H1 (cell line): Measurements from ENCODE around the gene MZT1. TPM values are rescaled to one million over a fixed set of nuclear protein-coding genes. Genes with fewer than 3 reads are reported as not detected.

Experiments
- CTCF ChIA-PET: fragments of 300-600 bp; sonication (Branson Sonifier 250); formaldehyde crosslinking; loops from one replicate; lab custom pipeline; 2021; ENCODE audit not compliant: partially characterized antibody; lab: Charles Lee
- POLR2A ChIA-PET: fragments of 300-600 bp; sonication (Branson Sonifier 250); formaldehyde crosslinking; loops from one replicate; lab custom pipeline; 2021; ENCODE audit warnings: inconsistent platforms; ENCODE audit not compliant: partially characterized antibody; lab: Charles Lee
- DNase-seq, 2 experiments: peaks; one replicate each; pipeline versions ENCODE4 v3.0.0 to v3.0.0-alpha.2; 2010 to 2022; ENCODE audit warnings: low spot score in 2 of 2, low read depth in 1 of 2, mixed read lengths in 1 of 2
- FAIRE-seq: peaks from 2 replicates; lab custom pipeline; 2011; peaks lifted over from hg19 to GRCh38; lab: Jason Lieb, UNC
- H2AFZ ChIP-seq: 2 replicates; pipeline ENCODE4 v1.8.1; 2012; ENCODE audit warnings: low read length, inconsistent platforms
- H2AK5ac ChIP-seq: 2 replicates; pipeline ENCODE4 v1.6.1; 2013; ENCODE audit warnings: low read depth, low read length
- H2BK120ac ChIP-seq: replicated peaks from 2 replicates; pipeline ENCODE3; 2013; ENCODE audit warnings: low read depth, low read length, inconsistent platforms
- H2BK12ac ChIP-seq: 2 replicates; pipeline ENCODE4 v1.6.1; 2013; ENCODE audit warnings: low read depth, low read length
- H2BK15ac ChIP-seq: 2 replicates; pipeline ENCODE4 v1.6.1; 2013; ENCODE audit warnings: low read length
- H2BK20ac ChIP-seq: 2 replicates; pipeline ENCODE4 v1.6.1; 2013; ENCODE audit warnings: low read length
- H2BK5ac ChIP-seq: 2 replicates; pipeline ENCODE4 v1.6.1; 2013; ENCODE audit warnings: low read depth, low read length
- H3K14ac ChIP-seq: 2 replicates; pipeline ENCODE4 v1.6.1; 2013; ENCODE audit warnings: inconsistent platforms; ENCODE audit not compliant: insufficient read length
- H3K18ac ChIP-seq: 2 replicates; pipeline ENCODE4 v1.6.1; 2013; ENCODE audit warnings: low read length; ENCODE audit errors: extremely low read depth
- H3K23ac ChIP-seq: 2 replicates; pipeline ENCODE4 v1.6.1; 2013; ENCODE audit warnings: inconsistent platforms; ENCODE audit not compliant: insufficient read length
- H3K23me2 ChIP-seq: 2 replicates; pipeline ENCODE4 v1.6.1; 2013; ENCODE audit warnings: low read depth, low read length
- H3K27ac ChIP-seq: 2 replicates; pipeline ENCODE4 v1.6.1; 2011; ENCODE audit warnings: low read depth, low read length, inconsistent platforms
- H3K27me3 ChIP-seq, 4 experiments: replicated peaks in 1 of 4; 1 replicate in 1 of 4; 2 replicates in 3 of 4; pipeline versions ENCODE4 v1.6.1 to v1.8.1; 2011 to 2013; ENCODE audit warnings: low read length in 3 of 4, mild to moderate bottlenecking in 3 of 4, inconsistent platforms in 2 of 4, mixed read lengths in 2 of 4, moderate library complexity in 1 of 4; ENCODE audit not compliant: control insufficient read depth in 3 of 4, insufficient read depth in 3 of 4; ENCODE audit errors: extremely low read depth in 1 of 4
- H3K36me3 ChIP-seq, 4 experiments: 2 replicates each; pipeline versions ENCODE4 v1.6.1 to v1.8.1; 2011 to 2013; ENCODE audit warnings: mild to moderate bottlenecking in 4 of 4, low read length in 3 of 4, moderate library complexity in 2 of 4, control low read depth in 1 of 4, inconsistent platforms in 1 of 4; ENCODE audit not compliant: insufficient read depth in 4 of 4, control insufficient read depth in 2 of 4
- H3K4ac ChIP-seq: replicated peaks from 2 replicates; pipeline ENCODE3; 2013; ENCODE audit warnings: low read length, low read depth, mixed read lengths, inconsistent platforms; ENCODE audit not compliant: insufficient read length
- H3K4me1 ChIP-seq, 4 experiments: replicated peaks in 1 of 4; 1 replicate in 1 of 4; 2 replicates in 3 of 4; pipeline versions ENCODE4 v1.6.1 to v1.8.1; 2011 to 2013; ENCODE audit warnings: low read length in 3 of 4, inconsistent platforms in 2 of 4, mixed read lengths in 1 of 4; ENCODE audit not compliant: insufficient read depth in 4 of 4, control insufficient read depth in 3 of 4
- H3K4me2 ChIP-seq, 2 experiments: 2 replicates each; pipeline versions ENCODE4 v1.6.1 to v1.8.1; 2011 to 2013; ENCODE audit warnings: low read depth in 2 of 2, low read length in 2 of 2, control low read depth in 1 of 2, inconsistent platforms in 1 of 2, mild to moderate bottlenecking in 1 of 2; ENCODE audit not compliant: insufficient read depth in 1 of 2
- H3K4me3 ChIP-seq, 4 experiments: fragments of 200-600, 300-600 bp in 1 of 4; sonication (generic), shearing (Covaris generic), sonication (Bioruptor Twin) in 1 of 4; 2 replicates each; pipeline versions ENCODE4 v1.5.1 to v1.8.1; 2011 to 2016; ENCODE audit warnings: low read length in 4 of 4, low read depth in 3 of 4, control low read depth in 2 of 4, inconsistent platforms in 2 of 4, mild to moderate bottlenecking in 2 of 4, mixed read lengths in 1 of 4, moderate library complexity in 1 of 4; ENCODE audit not compliant: insufficient read depth in 2 of 4; ENCODE audit errors: extremely low read depth in 1 of 4
- H3K56ac ChIP-seq: replicated peaks from 2 replicates; pipeline ENCODE3; 2013; ENCODE audit warnings: low read depth, mild to moderate bottlenecking, mixed read lengths, low read length, inconsistent platforms; ENCODE audit not compliant: insufficient read length
- H3K79me1 ChIP-seq: 2 replicates; pipeline ENCODE4 v1.6.1; 2013; ENCODE audit warnings: low read depth, low read length, control low read depth
- H3K79me2 ChIP-seq, 2 experiments: 2 replicates each; pipeline versions ENCODE4 v1.6.1 to v1.8.1; 2012 to 2013; ENCODE audit warnings: low read length in 2 of 2, mild to moderate bottlenecking in 2 of 2, inconsistent platforms in 1 of 2; ENCODE audit not compliant: insufficient read depth in 2 of 2, control insufficient read depth in 1 of 2
- H3K9ac ChIP-seq, 4 experiments: replicated peaks in 1 of 4; 1 replicate in 1 of 4; 2 replicates in 3 of 4; pipeline versions ENCODE4 v1.6.1 to v1.8.1; 2011 to 2013; ENCODE audit warnings: low read depth in 3 of 4, low read length in 3 of 4, control low read depth in 2 of 4, mild to moderate bottlenecking in 2 of 4, moderate library complexity in 2 of 4, inconsistent platforms in 1 of 4; ENCODE audit errors: extremely low read depth in 1 of 4
- H3K9me3 ChIP-seq, 2 experiments: 2 replicates each; pipeline versions ENCODE4 v1.6.1 to v1.8.1; 2012 to 2013; ENCODE audit warnings: mild to moderate bottlenecking in 2 of 2, moderate library complexity in 2 of 2, control low read depth in 1 of 2, inconsistent platforms in 1 of 2, low read depth in 1 of 2, low read length in 1 of 2, mixed read lengths in 1 of 2; ENCODE audit not compliant: insufficient read depth in 2 of 2
- H4K20me1 ChIP-seq, 2 experiments: replicated peaks in 1 of 2; 2 replicates each; pipeline versions ENCODE3 to v1.8.1; 2011 to 2013; ENCODE audit warnings: inconsistent platforms in 2 of 2, low read length in 2 of 2, mild to moderate bottlenecking in 1 of 2; ENCODE audit not compliant: insufficient read depth in 2 of 2, control insufficient read depth in 1 of 2
- H4K5ac ChIP-seq: 2 replicates; pipeline ENCODE4 v1.6.1; 2013; ENCODE audit warnings: low read length, low read depth, mixed read lengths, inconsistent platforms; ENCODE audit not compliant: insufficient read length
- H4K8ac ChIP-seq: 2 replicates; pipeline ENCODE4 v1.8.0; 2013; ENCODE audit warnings: mild to moderate bottlenecking, moderate library complexity, low read length, inconsistent platforms; ENCODE audit not compliant: insufficient read depth; ENCODE audit errors: extremely low read depth
- H4K91ac ChIP-seq: replicated peaks from 2 replicates; pipeline ENCODE3; 2013; ENCODE audit warnings: low read length, mixed read lengths, inconsistent platforms; ENCODE audit not compliant: insufficient read length
- SIRT6 ChIP-seq: IDR thresholded peaks from one replicate; pipeline ENCODE4 v1.7.1; 2012; ENCODE audit warnings: low read length, inconsistent platforms
- WGBS, 2 experiments: shearing (Covaris generic) in 1 of 2; methylation state at CpG; one replicate each; pipeline versions ENCODE4 v1.1.6 to v1.1.7; 2013 to 2015; ENCODE audit warnings: low lambda C conversion rate in 2 of 2, mixed read lengths in 2 of 2, inconsistent platforms in 1 of 2, low coverage in 1 of 2, missing lambda C conversion rate in 1 of 2; ENCODE audit not compliant: insufficient replicate concordance in 2 of 2, insufficient coverage in 1 of 2, insufficient read length in 1 of 2; ENCODE audit errors: extremely low coverage in 1 of 2, missing lambda C conversion rate in 1 of 2; 5-methylcytosine and 5-hydroxymethylcytosine counted together
- polyA plus RNA-seq, 7 experiments: library from polyadenylated mRNA; depleted of rRNA in 3 of 7; stranded (reverse) in 5 of 7; unstranded in 2 of 7; fragments of >200 nt in 5 of 7; fragments of 200-250 nt in 2 of 7; gene quantifications; 1 replicate in 5 of 7; 2 replicates in 1 of 7; 4 replicates in 1 of 7; pipeline versions ENCODE4 v1.2.1 to v1.2.3, GENCODE V29; 2011 to 2013; ENCODE audit warnings: missing spikeins in 2 of 7, mixed read lengths in 2 of 7
- total RNA-seq: library from RNA; stranded (reverse); fragmentation: NEBNext Ultra II Directional; extraction: Animal tissue kit (Norgen Biotek cat#: 25700); gene quantifications from 2 replicates; pipeline ENCODE4 v1.2.1, GENCODE V29; 2021

The MZT1 gene
- total and polyA plus RNA-seq, 2 of the 8 experiments (the other 6 are each of a cell fraction or from before 2014, with no cell fraction given): 8.8 to 25.2 TPM

GRCh38 chr13:72760189-72760588 is 32.8 kb upstream of the MZT1 start:
- H3K4me3 ChIP-seq: no peak overlapping the region
- H2BK20ac ChIP-seq: no peak overlapping the region
- 89% methylated on average over 3 of the region's 3 CpGs; no CpG with 5 or more reads in 1 of the 2 experiments for WGBS, 2 experiments
- no peak overlapping the region for H3K23ac ChIP-seq
- H3K4me2 ChIP-seq: no peak overlapping the region
- no peak for TF ChIP-seq SIRT6
- CTCF ChIA-PET: no interaction called here
- H3K18ac ChIP-seq: no peak overlapping the region
- no peaks in the 10 kb centered on the region for H3K79me2 ChIP-seq
- H3K9ac ChIP-seq: no peak overlapping the region
- H3K4ac ChIP-seq: no peak overlapping the region
- H4K91ac ChIP-seq: no peak overlapping the region
- H3K79me1 ChIP-seq: no peaks in the 10 kb centered on the region
- no peaks in the 10 kb centered on the region for H3K9me3 ChIP-seq
- no peak overlapping the region for H2AFZ ChIP-seq
- H2BK15ac ChIP-seq: no peak overlapping the region
- no peak overlapping the region for H2AK5ac ChIP-seq
- no peaks in the 10 kb centered on the region for H3K23me2 ChIP-seq
- no peak overlapping the region for H2BK12ac ChIP-seq
- no peak overlapping the region for H4K8ac ChIP-seq
- H3K36me3 ChIP-seq: peaks cover 19 to 88% (median 51%) of the 10 kb centered on the region in 4 experiments
- no peak overlapping the region for H3K27ac ChIP-seq
- POLR2A ChIA-PET: no interaction called here
- no peak overlapping the region for H4K5ac ChIP-seq
- H3K27me3 ChIP-seq: no peaks in the 10 kb centered on the region
- H3K4me1 ChIP-seq: no peaks in the 10 kb centered on the region
- H2BK5ac ChIP-seq: no peak overlapping the region
- no peak for FAIRE-seq
- no peak overlapping the region for H2BK120ac ChIP-seq
- DNase-seq: no peak
- no peak overlapping the region for H3K14ac ChIP-seq
- H4K20me1 ChIP-seq: peaks cover 0 to 1% of the 10 kb centered on the region in 2 experiments
- no peak overlapping the region for H3K56ac ChIP-seq
